Keratinocyte (primary cell): ENCODE data around the gene BTBD8. TPM values are rescaled to one million over a fixed set of nuclear protein-coding genes. Genes with fewer than 3 reads are reported as not detected.

Experiments used
- DNase-seq: peaks from one replicate; pipeline ENCODE4 v3.0.0-alpha.2; 2011; ENCODE audit warnings: low read depth, missing footprints, low spot score
- FAIRE-seq: peaks from 2 replicates; lab custom pipeline; 2011; peaks lifted over from hg19 to GRCh38; lab: Jason Lieb, UNC
- H2AFZ ChIP-seq: 2 replicates; pipeline ENCODE4 v1.6.0; 2012; ENCODE audit warnings: low read length, control low read depth, inconsistent platforms; ENCODE audit not compliant: control insufficient read depth
- H3K27ac ChIP-seq: 2 replicates; pipeline ENCODE4 v1.5.1; 2011; ENCODE audit warnings: low read length; ENCODE audit not compliant: control insufficient read depth, insufficient read depth
- H3K27me3 ChIP-seq: 3 replicates; pipeline ENCODE4 v1.6.0; 2011; ENCODE audit warnings: low read length; ENCODE audit not compliant: control insufficient read depth, insufficient read depth; ENCODE audit errors: extremely low read depth
- H3K36me3 ChIP-seq, 2 experiments: 2 replicates in 1 of 2; 3 replicates in 1 of 2; pipeline ENCODE4 v1.5.1; 2011; ENCODE audit warnings: low read length in 2 of 2, mild to moderate bottlenecking in 1 of 2; ENCODE audit not compliant: control insufficient read depth in 2 of 2, insufficient read depth in 2 of 2; ENCODE audit errors: extremely low read depth in 1 of 2
- H3K4me1 ChIP-seq: 3 replicates; pipeline ENCODE4 v1.5.1; 2011; ENCODE audit warnings: low read length; ENCODE audit not compliant: control insufficient read depth, insufficient read depth; ENCODE audit errors: extremely low read depth
- H3K4me2 ChIP-seq: 3 replicates; pipeline ENCODE4 v1.6.0; 2011; ENCODE audit warnings: low read depth, low read length; ENCODE audit not compliant: control insufficient read depth, insufficient read depth; ENCODE audit errors: extremely low read depth
- H3K4me3 ChIP-seq, 3 experiments: fragments of 200-600 bp in 1 of 3; sonication (generic) in 1 of 3; 2 replicates in 2 of 3; 3 replicates in 1 of 3; pipeline ENCODE4 v1.5.1; 2011 to 2016; ENCODE audit warnings: low read length in 3 of 3, mild to moderate bottlenecking in 3 of 3, control low read depth in 2 of 3, inconsistent platforms in 1 of 3, low read depth in 1 of 3, mixed read lengths in 1 of 3, mixed run types in 1 of 3, moderate library complexity in 1 of 3; ENCODE audit not compliant: control insufficient read depth in 2 of 3, insufficient read depth in 2 of 3; ENCODE audit errors: extremely low read depth in 1 of 3
- H3K79me2 ChIP-seq: 2 replicates; pipeline ENCODE4 v1.6.0; 2012; ENCODE audit warnings: low read length; ENCODE audit not compliant: control insufficient read depth, insufficient read depth
- H3K9ac ChIP-seq: 3 replicates; pipeline ENCODE4 v1.6.0; 2011; ENCODE audit warnings: low read length; ENCODE audit not compliant: control insufficient read depth, insufficient read depth; ENCODE audit errors: extremely low read depth
- H3K9me1 ChIP-seq: 3 replicates; pipeline ENCODE4 v1.6.0; 2011; ENCODE audit warnings: low read length; ENCODE audit not compliant: control insufficient read depth, insufficient read depth; ENCODE audit errors: extremely low read depth
- H3K9me3 ChIP-seq: 2 replicates; pipeline ENCODE4 v1.5.1; 2012; ENCODE audit warnings: low read depth, low read length; ENCODE audit not compliant: control insufficient read depth
- H4K20me1 ChIP-seq: 3 replicates; pipeline ENCODE4 v1.6.0; 2011; ENCODE audit warnings: low read length; ENCODE audit not compliant: control insufficient read depth, insufficient read depth; ENCODE audit errors: extremely low read depth
- EZH2 ChIP-seq: IDR thresholded peaks from one replicate; pipeline ENCODE4 v1.6.1; 2012; ENCODE audit warnings: inconsistent platforms, mild to moderate bottlenecking, low read length, moderate library complexity
- dilution Hi-C: fragments of 300-500 bp; cut with MboI; formaldehyde crosslinking; loops from one replicate; pipeline ENCODE4 v1.7.0; 2020; ENCODE audit warnings: low sequenced_read_pairs; ENCODE audit not compliant: extremely low pct_ligation_motif_present
- polyA plus RNA-seq, 5 experiments: library from polyadenylated mRNA; depleted of rRNA in 3 of 5; stranded (reverse) in 3 of 5; stranded (forward) in 1 of 5; unstranded in 1 of 5; fragments of >200 nt; gene quantifications; 1 replicate in 1 of 5; 2 replicates in 3 of 5; 3 replicates in 1 of 5; pipeline versions ENCODE4 v1.2.1 to v1.2.3, GENCODE V29; 2011 to 2012; ENCODE audit warnings: missing spikeins in 2 of 5, low read depth in 1 of 5, low replicate concordance in 1 of 5
- TF ChIP-seq, protein P1 (sequence below), 3 experiments: IDR thresholded peaks in 1 of 3; conservative IDR thresholded peaks in 1 of 3; optimal IDR thresholded peaks in 1 of 3; 2 replicates in 2 of 3; 3 replicates in 1 of 3; pipeline versions ENCODE3 to v1.5.1; 2011; ENCODE audit warnings: low read length in 3 of 3, mild to moderate bottlenecking in 3 of 3, moderate library complexity in 2 of 3, control low read depth in 1 of 3, inconsistent platforms in 1 of 3; ENCODE audit not compliant: insufficient read depth in 2 of 3; ENCODE audit errors: extremely low read depth in 1 of 3

The BTBD8 gene
- polyA plus RNA-seq, 1 donor (not counting 4 experiments of a cell fraction or from before 2014, with no cell fraction given), result 1.4 TPM

GRCh38 chr1:92051948-92052347 is 28.2 kb upstream of the BTBD8 start:
- Histone ChIP-seq H3K27me3 (no peaks in the 10 kb centered on the region), H4K20me1 (no peaks in the 10 kb centered on the region), H3K79me2 (no peaks in the 10 kb centered on the region), H3K9me1 (no peaks in the 10 kb centered on the region), H3K9me3 (no peaks in the 10 kb centered on the region), H3K4me3 (no peak overlapping the region), H3K36me3 (no peaks in the 10 kb centered on the region), H2AFZ (no peak overlapping the region), H3K4me2 (no peak overlapping the region), H3K9ac (no peak overlapping the region), H3K27ac (no peak overlapping the region), H3K4me1 (no peaks in the 10 kb centered on the region)
- FAIRE-seq, result no peak
- dilution Hi-C loops, result no loop called here
- no peak for TF ChIP-seq EZH2
- TF ChIP-seq, protein P1, sequence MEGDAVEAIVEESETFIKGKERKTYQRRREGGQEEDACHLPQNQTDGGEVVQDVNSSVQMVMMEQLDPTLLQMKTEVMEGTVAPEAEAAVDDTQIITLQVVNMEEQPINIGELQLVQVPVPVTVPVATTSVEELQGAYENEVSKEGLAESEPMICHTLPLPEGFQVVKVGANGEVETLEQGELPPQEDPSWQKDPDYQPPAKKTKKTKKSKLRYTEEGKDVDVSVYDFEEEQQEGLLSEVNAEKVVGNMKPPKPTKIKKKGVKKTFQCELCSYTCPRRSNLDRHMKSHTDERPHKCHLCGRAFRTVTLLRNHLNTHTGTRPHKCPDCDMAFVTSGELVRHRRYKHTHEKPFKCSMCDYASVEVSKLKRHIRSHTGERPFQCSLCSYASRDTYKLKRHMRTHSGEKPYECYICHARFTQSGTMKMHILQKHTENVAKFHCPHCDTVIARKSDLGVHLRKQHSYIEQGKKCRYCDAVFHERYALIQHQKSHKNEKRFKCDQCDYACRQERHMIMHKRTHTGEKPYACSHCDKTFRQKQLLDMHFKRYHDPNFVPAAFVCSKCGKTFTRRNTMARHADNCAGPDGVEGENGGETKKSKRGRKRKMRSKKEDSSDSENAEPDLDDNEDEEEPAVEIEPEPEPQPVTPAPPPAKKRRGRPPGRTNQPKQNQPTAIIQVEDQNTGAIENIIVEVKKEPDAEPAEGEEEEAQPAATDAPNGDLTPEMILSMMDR (optimal IDR thresholded peaks at IDR 0.05 in 1 of 3, IDR thresholded peaks at IDR 0.05 in 1 of 3, conservative IDR thresholded peaks at IDR 0.05 in 1 of 3; ENCODE audit: extremely low read depth in 1 of 3, insufficient read depth in 2 of 3, low read length in 3 of 3), result no peak
- DNase-seq, result no peak

GRCh38 chr1:92065042-92065441 is 15.1 kb upstream of the BTBD8 start:
- FAIRE-seq (no peak), DNase-seq (no peak)
- no peak overlapping the region for H3K4me3 ChIP-seq
- H3K9me3 ChIP-seq, result no peaks in the 10 kb centered on the region
- no peak overlapping the region for H3K9ac ChIP-seq
- H3K9me1 ChIP-seq, result no peaks in the 10 kb centered on the region
- H3K79me2 ChIP-seq, result no peaks in the 10 kb centered on the region
- H3K4me2 ChIP-seq, result no peak overlapping the region
- dilution Hi-C loops, result no loop called here
- no peak overlapping the region for H3K27ac ChIP-seq
- H4K20me1 ChIP-seq, result no peaks in the 10 kb centered on the region
- no peaks in the 10 kb centered on the region for H3K36me3 ChIP-seq
- H3K27me3 ChIP-seq, result peaks cover 4% of the 10 kb centered on the region
- no peak overlapping the region for H2AFZ ChIP-seq
- no peak for TF ChIP-seq EZH2
- TF ChIP-seq, protein P1 (optimal IDR thresholded peaks at IDR 0.05 in 1 of 3, IDR thresholded peaks at IDR 0.05 in 1 of 3, conservative IDR thresholded peaks at IDR 0.05 in 1 of 3; ENCODE audit: extremely low read depth in 1 of 3, insufficient read depth in 2 of 3, low read length in 3 of 3), result peak in 1 of 3 experiments; percentile 33
- H3K4me1 ChIP-seq, result no peaks in the 10 kb centered on the region
